Measurements from ENCODE around the gene KIAA1755. TPM values are rescaled to one million over a fixed set of nuclear protein-coding genes. Genes with fewer than 3 reads are reported as not detected.
A peak's percentile ranks its signal among the peaks of the same experiment; 100 is the strongest.

KIAA1755 gene
- polyA plus RNA-seq, 1 of the 3 experiments (the other 2 are of a cell fraction) = 0.54 TPM

GRCh38 chr20:38181207-38181801 is 79.2 kb downstream of the KIAA1755 start:
- no peak for DNase-seq
- Histone ChIP-seq H3K4me3 (ENCODE audit: low read depth in 2 of 2, low read length in 1 of 2) (no peak overlapping the region), H3K4me2 (no peak overlapping the region), H4K20me1 (ENCODE audit: insufficient read depth) (no peaks in the 10 kb centered on the region), H3K9ac (no peak overlapping the region), H3K79me2 (ENCODE audit: insufficient read depth) (no peaks in the 10 kb centered on the region), H3K27ac (ENCODE audit: low read depth in 2 of 2, low read length in 1 of 2) (no peak overlapping the region; a peak in 1 of 4 replicates), H3K9me2 (no peaks in the 10 kb centered on the region), H2AFZ (ENCODE audit: low read depth) (no peak overlapping the region; the same call in 1 of the 2 replicates), H3F3A (replicated peaks; ENCODE audit: insufficient read depth) (peaks cover 26% of the 10 kb centered on the region), H3K9me3 (no peaks in the 10 kb centered on the region), H3K36me3 (replicated peaks in 1 of 2; ENCODE audit: control insufficient read depth in 1 of 2, insufficient read depth in 2 of 2, low read length in 1 of 2) (no peaks in the 10 kb centered on the region), H3K27me3 (ENCODE audit: insufficient read depth) (no peaks in the 10 kb centered on the region), H3K4me1 (ENCODE audit: control insufficient read depth in 1 of 2, insufficient read depth in 2 of 2, low read depth in 1 of 2, low read length in 1 of 2) (peaks cover 0 to 7% of the 10 kb centered on the region in 2 experiments; a peak in 1 of 4 replicates)
- TF ChIP-seq NFIC (IDR thresholded peaks at IDR 0.05; ENCODE audit: borderline replicate concordance) (0 out of 2 replicates have a peak, but pooled peaks have one; percentile 18), YY1 (IDR thresholded peaks at IDR 0.05; ENCODE audit: low read depth) (no peak)
- 71% methylated on average over 6 of the region's 7 CpGs for WGBS (ENCODE audit: low lambda C conversion rate)
- POLR2A ChIA-PET = no interaction called here
- CTCF ChIA-PET = interaction anchor here (1.2 to 4.2 kb wide), 3 partner anchors 16 to 40 kb away, joined by 3 to 16 read pairs (median 4); partner anchors contain the start of gene TGM2

GRCh38 chr20:38180781-38181180 is 79.8 kb downstream of the KIAA1755 start:
- no peak for DNase-seq
- no peaks in the 10 kb centered on the region for H3K9me3 ChIP-seq
- 36% methylated on average over 4 of the region's 5 CpGs for WGBS (ENCODE audit: low lambda C conversion rate)

More at GRCh38 chr20:38180781-38181180, 79.8 kb downstream of the KIAA1755 start:
- Histone ChIP-seq H3K4me3 (ENCODE audit: low read depth in 2 of 2, low read length in 1 of 2) (no peak overlapping the region), H3K27me3 (ENCODE audit: insufficient read depth) (no peaks in the 10 kb centered on the region), H3K4me2 (no peak overlapping the region), H3K9me2 (no peaks in the 10 kb centered on the region), H3F3A (replicated peaks; ENCODE audit: insufficient read depth) (peaks cover 23% of the 10 kb centered on the region), H3K4me1 (ENCODE audit: control insufficient read depth in 1 of 2, insufficient read depth in 2 of 2, low read depth in 1 of 2, low read length in 1 of 2) (peaks cover 0 to 7% of the 10 kb centered on the region in 2 experiments; a peak in 1 of 4 replicates), H3K27ac (ENCODE audit: low read depth in 2 of 2, low read length in 1 of 2) (no peak overlapping the region), H3K36me3 (replicated peaks in 1 of 2; ENCODE audit: control insufficient read depth in 1 of 2, insufficient read depth in 2 of 2, low read length in 1 of 2) (no peaks in the 10 kb centered on the region), H2AFZ (ENCODE audit: low read depth) (no peak overlapping the region; the same call in 1 of the 2 replicates), H3K9ac (no peak overlapping the region), H4K20me1 (ENCODE audit: insufficient read depth) (no peaks in the 10 kb centered on the region), H3K79me2 (ENCODE audit: insufficient read depth) (no peaks in the 10 kb centered on the region)
- TF ChIP-seq MAX (IDR thresholded peaks at IDR 0.05; ENCODE audit: low read depth) (no peak), YY1 (IDR thresholded peaks at IDR 0.05; ENCODE audit: low read depth) (no peak), SMC3 (IDR thresholded peaks at IDR 0.05; ENCODE audit: low read depth, low read length) (no peak), EP300 (IDR thresholded peaks at IDR 0.05; ENCODE audit: borderline replicate concordance in 1 of 2, low read depth in 1 of 2, low read length in 1 of 2) (no peak), CTCF (IDR thresholded peaks at IDR 0.05) (no peak), FOXJ3 (CRISPR knock-in tag; IDR thresholded peaks at IDR 0.05) (no peak), ELF1 (IDR thresholded peaks at IDR 0.05) (no peak), USF1 (IDR thresholded peaks at IDR 0.05; ENCODE audit: borderline replicate concordance, low read depth) (no peak), POLR2AphosphoS5 (IDR thresholded peaks at IDR 0.05; ENCODE audit: low read depth, low read length) (no peak), FOXM1 (IDR thresholded peaks at IDR 0.05; ENCODE audit: low read depth) (no peak)
- ChIA-PET POLR2A (no interaction called here), CTCF (interaction anchor here (1.2 to 4.2 kb wide), 3 partner anchors 16 to 40 kb away, joined by 3 to 16 read pairs (median 4); partner anchors contain the start of gene TGM2)

All from SK-N-SH (cell line).